HFFc6 (cell line): ENCODE results near the gene CEACAM8. TPM values are rescaled to one million over a fixed set of nuclear protein-coding genes. Genes with fewer than 3 reads are reported as not detected.
"Not testable (repeated sequence)": the region's sequence is repeated elsewhere in the genome, so short reads cannot be mapped to it uniquely, and the experiment has no call there.

Experiments
- DNase-seq: peaks from one replicate; pipeline ENCODE4 v3.0.0-alpha.2; 2018
- H3K27ac Mint-ChIP-seq: 2 replicates; pipeline ENCODE4 v1.8.0; 2020; ENCODE audit warnings: mild to moderate bottlenecking, mixed read lengths
- H3K27me3 Mint-ChIP-seq: 2 replicates; pipeline ENCODE4 v1.8.0; 2021; ENCODE audit warnings: mild to moderate bottlenecking, moderate library complexity, mixed read lengths; ENCODE audit not compliant: insufficient read depth
- H3K36me3 Mint-ChIP-seq: 2 replicates; pipeline ENCODE4 v1.8.0; 2021; ENCODE audit warnings: low read depth, mixed read lengths
- H3K4me1 Mint-ChIP-seq: 2 replicates; pipeline ENCODE4 v1.8.0; 2020; ENCODE audit warnings: low read depth, mixed read lengths
- H3K4me3 Mint-ChIP-seq: 2 replicates; pipeline ENCODE4 v1.8.0; 2020; ENCODE audit warnings: mild to moderate bottlenecking, moderate library complexity, mixed read lengths
- H3K9me3 Mint-ChIP-seq: 2 replicates; pipeline ENCODE4 v1.8.0; 2020; ENCODE audit warnings: mild to moderate bottlenecking, mixed read lengths
- total RNA-seq, 6 experiments: library from RNA; stranded (reverse); fragmentation: NEBNext Ultra II Directional; extraction: Animal tissue kit (Norgen Biotek cat#: 25700); gene quantifications; 2 replicates in 1 of 6; 3 replicates in 5 of 6; pipeline ENCODE4 v1.2.3, GENCODE V29; 2021
- TF ChIP-seq, protein P1 (sequence below): fragments of 200-600 bp; sonication (generic); IDR thresholded peaks from 2 replicates; pipeline ENCODE4 v1.5.0; 2021; ENCODE audit warnings: antibody characterized with exemption, mild to moderate bottlenecking

The CEACAM8 gene
- total RNA-seq, 6 experiments from 2014 or later, result not detected

DNA sequence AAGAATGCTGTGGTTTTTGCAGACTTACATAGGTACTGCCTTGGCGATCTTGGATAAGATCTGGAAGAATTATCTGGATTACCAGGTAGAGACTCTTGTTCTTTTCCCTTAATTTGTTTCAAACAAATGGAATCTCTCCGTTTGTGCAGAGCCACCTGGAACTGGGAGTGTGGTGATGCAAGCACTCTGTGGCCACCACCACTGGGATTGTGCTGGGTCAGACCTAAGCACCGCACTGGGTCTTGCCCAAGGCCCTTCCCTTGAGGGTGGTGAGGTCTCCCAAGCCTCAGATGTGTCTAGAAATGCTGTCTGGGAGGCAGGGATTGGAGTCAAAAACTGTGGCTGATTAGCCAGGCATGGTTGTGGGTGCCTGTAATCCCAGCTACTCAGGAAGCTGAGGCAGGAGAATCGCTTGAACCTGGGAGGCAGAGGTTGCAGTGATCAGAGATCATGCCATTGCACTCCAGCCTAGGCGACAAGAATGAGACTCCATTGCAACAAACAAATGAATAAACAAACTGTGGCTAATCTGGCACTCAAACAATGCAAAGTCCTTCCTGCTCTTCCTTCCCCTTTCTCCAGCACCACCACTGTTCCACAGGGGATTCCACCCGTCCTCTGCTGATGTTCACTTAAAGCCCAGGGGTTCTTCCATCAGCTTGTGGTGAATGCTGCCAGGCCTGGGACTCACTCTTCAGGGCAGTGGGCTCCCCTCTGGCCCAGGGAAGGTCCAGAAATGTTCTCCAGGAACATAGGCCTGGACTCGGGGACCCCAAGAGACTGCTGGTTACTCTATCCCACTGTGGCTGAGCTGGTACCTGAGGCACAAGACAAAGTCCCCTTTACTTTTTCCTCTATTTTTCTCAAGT lies 55.6 kb downstream of the CEACAM8 start:
- Mint-ChIP-seq H3K4me3 (no peak overlapping the region), H3K36me3 (no peaks in the 10 kb centered on the region), H3K27ac (no peak overlapping the region), H3K4me1 (no peaks in the 10 kb centered on the region), H3K27me3 (peaks cover 22% of the 10 kb centered on the region), H3K9me3 (no peaks in the 10 kb centered on the region)
- DNase-seq, result no peak
- TF ChIP-seq, protein P1, sequence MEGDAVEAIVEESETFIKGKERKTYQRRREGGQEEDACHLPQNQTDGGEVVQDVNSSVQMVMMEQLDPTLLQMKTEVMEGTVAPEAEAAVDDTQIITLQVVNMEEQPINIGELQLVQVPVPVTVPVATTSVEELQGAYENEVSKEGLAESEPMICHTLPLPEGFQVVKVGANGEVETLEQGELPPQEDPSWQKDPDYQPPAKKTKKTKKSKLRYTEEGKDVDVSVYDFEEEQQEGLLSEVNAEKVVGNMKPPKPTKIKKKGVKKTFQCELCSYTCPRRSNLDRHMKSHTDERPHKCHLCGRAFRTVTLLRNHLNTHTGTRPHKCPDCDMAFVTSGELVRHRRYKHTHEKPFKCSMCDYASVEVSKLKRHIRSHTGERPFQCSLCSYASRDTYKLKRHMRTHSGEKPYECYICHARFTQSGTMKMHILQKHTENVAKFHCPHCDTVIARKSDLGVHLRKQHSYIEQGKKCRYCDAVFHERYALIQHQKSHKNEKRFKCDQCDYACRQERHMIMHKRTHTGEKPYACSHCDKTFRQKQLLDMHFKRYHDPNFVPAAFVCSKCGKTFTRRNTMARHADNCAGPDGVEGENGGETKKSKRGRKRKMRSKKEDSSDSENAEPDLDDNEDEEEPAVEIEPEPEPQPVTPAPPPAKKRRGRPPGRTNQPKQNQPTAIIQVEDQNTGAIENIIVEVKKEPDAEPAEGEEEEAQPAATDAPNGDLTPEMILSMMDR, result no peak

DNA sequence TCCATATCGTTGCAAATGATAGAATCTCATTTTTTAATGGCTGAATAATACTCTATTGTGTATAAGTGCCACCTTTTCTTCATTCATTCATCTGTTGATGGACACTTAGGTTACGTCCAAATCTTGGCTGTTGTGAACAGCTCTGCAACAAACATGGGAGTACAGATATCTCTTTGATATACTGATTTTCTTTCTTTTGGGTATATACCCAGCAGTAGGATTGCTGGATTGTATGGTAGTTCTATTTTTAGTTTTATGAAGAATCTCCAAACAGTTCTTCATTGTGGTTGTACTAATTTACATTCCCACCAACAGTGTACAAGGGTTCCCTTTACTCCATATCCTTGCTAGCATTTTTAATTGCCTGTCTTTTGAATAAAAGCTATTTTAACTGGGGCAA lies 59.4 kb downstream of the CEACAM8 start:
- H3K27ac Mint-ChIP-seq, H3K4me3 Mint-ChIP-seq, DNase-seq, H3K4me1 Mint-ChIP-seq, H3K36me3 Mint-ChIP-seq, H3K9me3 Mint-ChIP-seq: not testable (repeated sequence)
- H3K27me3 Mint-ChIP-seq, result peaks cover 11% of the 10 kb centered on the region

DNA sequence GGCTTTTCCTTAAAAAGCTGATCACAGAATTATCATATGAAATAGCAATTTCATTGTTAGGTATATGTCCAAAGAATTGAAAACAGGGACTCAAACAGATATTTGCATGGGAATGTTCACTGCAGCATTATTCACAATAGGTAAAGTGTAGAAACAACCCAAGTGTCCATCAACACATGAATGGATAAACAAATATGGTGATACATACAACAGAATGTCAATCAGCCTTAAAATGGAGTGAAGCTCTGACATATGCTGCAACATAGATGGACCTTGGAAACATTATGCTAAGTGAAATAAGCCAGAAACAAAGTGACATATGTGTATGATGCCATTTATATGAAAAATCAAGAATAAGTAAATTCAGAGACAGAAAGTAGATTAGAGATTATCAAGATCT lies 60.3 kb downstream of the CEACAM8 start:
- TF ChIP-seq, protein P1, result no peak
- Mint-ChIP-seq H3K27ac (no peak overlapping the region), H3K4me3 (no peak overlapping the region), H3K9me3 (no peaks in the 10 kb centered on the region), H3K36me3 (no peaks in the 10 kb centered on the region), H3K27me3 (peaks cover 13% of the 10 kb centered on the region), H3K4me1 (no peaks in the 10 kb centered on the region)
- DNase-seq, result no peak

DNA sequence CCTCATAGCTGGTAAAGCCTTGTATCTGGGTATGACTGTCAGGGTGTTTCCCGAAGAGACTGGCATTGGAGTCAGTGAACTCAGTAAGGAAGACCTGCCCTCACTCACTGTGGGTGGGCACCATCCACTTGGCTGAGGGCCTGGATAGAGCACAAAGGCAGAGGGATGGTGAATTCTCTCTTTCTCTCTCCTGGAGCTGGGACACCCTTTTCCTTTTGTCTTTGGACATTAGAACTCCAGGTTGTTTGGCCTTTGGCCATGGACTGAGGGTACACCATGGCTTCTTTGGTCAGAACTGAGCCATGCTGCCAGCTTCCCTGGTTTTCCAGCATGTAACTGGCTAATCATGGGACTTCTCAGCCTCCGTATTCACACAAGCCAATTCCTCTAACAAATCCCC lies 61.8 kb downstream of the CEACAM8 start:
- TF ChIP-seq, protein P1, result no peak
- H3K4me3 Mint-ChIP-seq, result no peak overlapping the region
- H3K27me3 Mint-ChIP-seq, result peaks cover 10% of the 10 kb centered on the region
- DNase-seq, result no peak
- no peak overlapping the region for H3K27ac Mint-ChIP-seq
- H3K4me1 Mint-ChIP-seq, result peaks cover 7% of the 10 kb centered on the region
- no peaks in the 10 kb centered on the region for H3K36me3 Mint-ChIP-seq
- no peaks in the 10 kb centered on the region for H3K9me3 Mint-ChIP-seq

DNA sequence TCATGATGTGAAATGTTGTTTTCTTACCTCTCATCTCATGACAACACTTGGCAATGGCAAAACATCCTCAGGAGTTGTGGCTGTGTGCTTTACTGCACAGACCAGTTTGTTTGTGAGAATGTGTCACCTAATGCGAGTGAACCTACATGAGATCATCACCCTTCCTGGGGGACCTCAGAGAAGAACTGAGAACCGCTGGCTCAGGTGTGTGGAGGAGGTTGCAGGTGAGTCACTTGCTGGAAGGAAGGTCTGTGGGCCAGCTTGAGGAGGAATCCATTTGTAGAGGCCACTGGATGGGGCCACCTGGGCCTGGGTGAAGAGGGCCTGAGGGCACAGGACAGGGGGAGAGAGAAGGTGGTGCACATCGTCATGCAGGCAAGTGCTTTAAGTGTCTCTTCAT lies 63.4 kb downstream of the CEACAM8 start:
- Mint-ChIP-seq H3K27me3 (peaks cover 14% of the 10 kb centered on the region), H3K4me3 (no peak overlapping the region), H3K27ac (no peak overlapping the region), H3K4me1 (peaks cover 7% of the 10 kb centered on the region), H3K9me3 (no peaks in the 10 kb centered on the region), H3K36me3 (no peaks in the 10 kb centered on the region)
- no peak for DNase-seq
- TF ChIP-seq, protein P1, result no peak

Other genes with a start within 250 kb of the CEACAM8 start
- under 1 TPM; 0.48 to 0.80 (median 0.68) TPM for gene CNFN, start 204.6 kb downstream of the CEACAM8 start, total RNA-seq
- gene LIPE, start 167.5 kb downstream of the CEACAM8 start, total RNA-seq, result 1 to 10 TPM; 4.7 to 9.2 (median 7.1) TPM
- gene CXCL17, start 152.0 kb downstream of the CEACAM8 start, total RNA-seq, result not detected
- gene CEACAM1, start 66.4 kb downstream of the CEACAM8 start, total RNA-seq, result not detected
- not detected for gene PSG3, start 145.6 kb upstream of the CEACAM8 start, total RNA-seq
- gene PSG8, start 170.8 kb upstream of the CEACAM8 start, total RNA-seq, result under 1 TPM in 2 of 6 experiments, not detected in 4; 0.17 to 0.32 TPM